Gastroesophageal sphincter (tissue), 4 donors: Measurements from ENCODE around the gene MEOX1. TPM values are rescaled to one million over a fixed set of nuclear protein-coding genes. Genes with fewer than 3 reads are reported as not detected.

Source experiments
- ATAC-seq: fragments of 150-250 bp; one replicate; pipeline ENCODE4 v1.9.1; 2016; ENCODE audit warnings: mild to moderate bottlenecking, moderate library complexity
- H3K27ac ChIP-seq, 4 donors: fragments of 200-600 bp; sonication (generic) in 3 of 4; 1 replicate in 3 of 4; 2 replicates in 1 of 4; pipeline ENCODE4 v1.5.1; 2016 to 2019
- H3K27me3 ChIP-seq: fragments of 200-600 bp; sonication (generic); one replicate; pipeline ENCODE4 v1.5.1; 2019
- H3K36me3 ChIP-seq, 2 donors: fragments of 200-600 bp; sonication (generic); one replicate each; pipeline ENCODE4 v1.5.1; 2019; ENCODE audit warnings: control low read depth in 1 of 2
- H3K4me1 ChIP-seq, 3 donors: fragments of 200-600 bp; sonication (generic); 1 replicate in 2 of 3; 2 replicates in 1 of 3; pipeline ENCODE4 v1.5.1; 2016 to 2019; ENCODE audit warnings: control low read depth in 2 of 3
- H3K4me3 ChIP-seq, 2 donors: fragments of 200-600 bp; sonication (generic); one replicate each; pipeline ENCODE4 v1.5.1; 2019; ENCODE audit warnings: mild to moderate bottlenecking in 1 of 2, moderate library complexity in 1 of 2
- H3K9me3 ChIP-seq, 3 donors: fragments of 200-600 bp; sonication (generic); one replicate each; pipeline ENCODE4 v1.5.1; 2017 to 2019; ENCODE audit warnings: control low read depth in 2 of 3
- EP300 ChIP-seq: sonication (generic); formaldehyde crosslinking; IDR thresholded peaks from one replicate; pipeline ENCODE4 v1.6.1; 2017; ENCODE audit warnings: antibody characterized with exemption, mild to moderate bottlenecking
- POLR2A ChIP-seq, 2 donors: fragments of 450-650 bp; IDR thresholded peaks; one replicate each; pipeline ENCODE4 v1.6.1; 2017; ENCODE audit warnings: antibody characterized with exemption in 2 of 2, mild to moderate bottlenecking in 2 of 2, moderate library complexity in 1 of 2
- POLR2AphosphoS5 ChIP-seq: sonication (generic); formaldehyde crosslinking; IDR thresholded peaks from one replicate; pipeline ENCODE4 v1.6.1; 2017; ENCODE audit warnings: antibody characterized with exemption
- WGBS, 2 donors: methylation state at CpG; one replicate each; pipeline ENCODE4 v1.1.5; 2018; ENCODE audit warnings: low coverage in 1 of 2; 5-methylcytosine and 5-hydroxymethylcytosine counted together
- total RNA-seq, 4 donors: library from RNA; depleted of rRNA; stranded (reverse); fragments of >200 nt; gene quantifications; one replicate each; pipeline ENCODE4 v1.1.0, GENCODE V29; 2016
- TF ChIP-seq, protein P1 (sequence below), 4 experiments: fragments of 200-600 bp in 2 of 4; fragments of 450-650 bp in 2 of 4; sonication (generic) in 1 of 4; IDR thresholded peaks; one replicate each; pipeline ENCODE4 v1.5.1; 2017 to 2019; ENCODE audit warnings: antibody characterized with exemption in 4 of 4, mild to moderate bottlenecking in 2 of 4, moderate library complexity in 2 of 4

MEOX1 gene
- total RNA-seq, 4 donors from 2014 or later: 5.3 to 11.8 (median 7.6) TPM

DNA sequence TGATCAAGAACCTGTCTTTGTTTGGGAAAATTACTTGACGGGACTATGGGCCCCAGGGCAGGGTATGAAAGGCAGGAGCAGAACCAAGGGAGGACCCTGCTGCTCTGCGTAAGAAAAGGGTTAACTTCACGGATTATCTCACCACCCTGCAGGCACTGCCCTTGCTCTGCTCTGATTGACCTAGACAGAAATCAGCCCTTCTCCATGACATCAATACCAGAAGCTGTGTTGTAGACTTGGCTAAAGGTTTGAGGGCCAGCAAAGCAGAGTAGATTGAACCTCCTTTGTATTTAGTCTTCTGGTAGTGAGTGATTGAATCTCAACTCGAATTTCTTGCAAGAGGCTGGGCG is 62.7 kb downstream of the MEOX1 start:
- ATAC-seq: no peak
- Histone ChIP-seq H3K4me3 (no peak overlapping the region), H3K27me3 (no peaks in the 10 kb centered on the region), H3K4me1 (peaks cover 0 to 22% (median 9%) of the 10 kb centered on the region in 3 donors), H3K27ac (no peak overlapping the region), H3K36me3 (no peaks in the 10 kb centered on the region), H3K9me3 (no peaks in the 10 kb centered on the region)
- no peak for TF ChIP-seq POLR2AphosphoS5
- TF ChIP-seq, protein P1, sequence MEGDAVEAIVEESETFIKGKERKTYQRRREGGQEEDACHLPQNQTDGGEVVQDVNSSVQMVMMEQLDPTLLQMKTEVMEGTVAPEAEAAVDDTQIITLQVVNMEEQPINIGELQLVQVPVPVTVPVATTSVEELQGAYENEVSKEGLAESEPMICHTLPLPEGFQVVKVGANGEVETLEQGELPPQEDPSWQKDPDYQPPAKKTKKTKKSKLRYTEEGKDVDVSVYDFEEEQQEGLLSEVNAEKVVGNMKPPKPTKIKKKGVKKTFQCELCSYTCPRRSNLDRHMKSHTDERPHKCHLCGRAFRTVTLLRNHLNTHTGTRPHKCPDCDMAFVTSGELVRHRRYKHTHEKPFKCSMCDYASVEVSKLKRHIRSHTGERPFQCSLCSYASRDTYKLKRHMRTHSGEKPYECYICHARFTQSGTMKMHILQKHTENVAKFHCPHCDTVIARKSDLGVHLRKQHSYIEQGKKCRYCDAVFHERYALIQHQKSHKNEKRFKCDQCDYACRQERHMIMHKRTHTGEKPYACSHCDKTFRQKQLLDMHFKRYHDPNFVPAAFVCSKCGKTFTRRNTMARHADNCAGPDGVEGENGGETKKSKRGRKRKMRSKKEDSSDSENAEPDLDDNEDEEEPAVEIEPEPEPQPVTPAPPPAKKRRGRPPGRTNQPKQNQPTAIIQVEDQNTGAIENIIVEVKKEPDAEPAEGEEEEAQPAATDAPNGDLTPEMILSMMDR (IDR thresholded peaks at IDR 0.05): no peak
- no peak for TF ChIP-seq POLR2A (IDR thresholded peaks at IDR 0.05)
- no peak for TF ChIP-seq EP300
- 73 to 80% methylated on average over 3 to 5 of the region's 5 CpGs for WGBS, 2 donors

DNA sequence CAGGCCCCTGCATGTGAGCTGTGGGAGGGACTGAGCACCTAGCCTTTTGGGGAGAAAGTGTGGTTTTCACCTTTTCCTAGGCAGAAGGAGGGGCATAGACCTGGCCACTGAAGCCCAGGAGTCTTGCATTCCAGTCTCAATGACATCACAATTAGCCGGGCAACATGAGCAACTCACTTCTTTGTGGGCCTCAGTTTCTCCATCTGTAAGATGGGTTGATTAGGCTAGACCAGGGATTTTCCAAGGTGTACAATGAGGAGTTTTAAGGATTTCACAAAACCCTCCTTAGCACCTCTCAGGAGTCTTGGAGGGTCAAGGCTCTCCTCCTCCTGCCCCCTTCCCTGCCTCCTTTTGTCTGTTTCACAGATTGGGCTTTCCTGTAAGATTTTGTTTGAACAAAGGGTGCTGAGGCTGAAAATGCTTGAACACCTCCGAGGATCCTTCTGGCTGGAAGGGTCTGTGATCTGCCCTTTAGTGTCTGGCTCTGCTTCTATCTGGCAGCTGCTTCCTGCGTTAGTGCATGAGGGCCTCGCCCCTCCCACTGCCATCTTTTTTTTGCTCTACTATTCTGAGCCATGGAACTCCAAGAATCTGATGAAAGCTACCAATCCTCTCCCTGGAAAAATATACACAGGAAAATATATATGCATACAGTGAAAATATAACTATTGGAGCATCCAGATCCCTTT is 63.2 kb downstream of the MEOX1 start:
- no peaks in the 10 kb centered on the region for H3K9me3 ChIP-seq
- no peak for ATAC-seq
- WGBS, 2 donors: 52% methylated on average over 3 of the region's 4 CpGs; no CpG with 5 or more reads in 1 of the 2 donors
- TF ChIP-seq POLR2A (IDR thresholded peaks at IDR 0.05) (no peak), EP300 (no peak), POLR2AphosphoS5 (no peak)
- TF ChIP-seq, protein P1 (IDR thresholded peaks at IDR 0.05): no peak
- no peaks in the 10 kb centered on the region for H3K27me3 ChIP-seq
- no peaks in the 10 kb centered on the region for H3K36me3 ChIP-seq
- peak overlapping the region in 1 of 4 donors; percentile 8 for H3K27ac ChIP-seq
- H3K4me1 ChIP-seq: peaks cover 0 to 22% (median 9%) of the 10 kb centered on the region in 3 donors
- H3K4me3 ChIP-seq: no peak overlapping the region

DNA sequence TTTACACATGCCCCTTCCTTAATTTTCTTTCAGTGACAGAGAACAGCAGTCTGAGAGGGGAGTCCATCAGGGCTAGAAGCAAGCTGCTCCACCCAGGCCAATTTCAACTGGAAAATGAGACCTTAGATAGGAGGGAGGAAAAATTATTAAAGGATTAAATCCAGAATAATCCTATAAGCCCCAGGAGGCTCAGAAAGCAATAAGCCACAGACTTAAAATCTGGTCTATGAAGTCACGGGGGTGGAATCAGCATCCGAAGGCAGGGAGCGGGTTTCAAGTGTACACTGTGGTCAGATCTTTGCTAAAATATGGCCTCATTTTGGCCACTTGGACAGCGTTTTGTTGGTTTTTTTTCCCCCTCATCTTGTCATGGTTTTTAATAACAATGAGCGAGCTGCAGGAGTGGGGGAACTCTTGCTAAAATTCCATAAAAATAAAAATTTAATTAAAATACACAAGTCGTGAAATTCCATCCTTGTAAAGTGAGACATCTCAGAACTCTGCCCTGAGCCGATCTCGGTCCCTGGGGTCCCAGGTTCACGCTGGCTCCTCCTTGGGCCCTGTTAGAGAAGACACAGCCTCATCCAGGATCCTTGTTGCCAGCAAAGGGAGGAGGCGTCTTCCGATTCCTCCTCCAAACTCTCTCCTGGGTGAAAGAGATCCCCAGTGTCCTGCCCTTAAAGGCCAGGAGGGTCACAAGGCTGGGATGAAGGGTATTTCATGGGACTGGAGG is 63.9 kb downstream of the MEOX1 start:
- H3K36me3 ChIP-seq: no peaks in the 10 kb centered on the region
- WGBS, 2 donors: 59 to 80% methylated on average over 9 of the region's 11 CpGs
- no peaks in the 10 kb centered on the region for H3K27me3 ChIP-seq
- H3K27ac ChIP-seq: peak overlapping the region in 1 of 4 donors; percentile 8
- H3K9me3 ChIP-seq: no peaks in the 10 kb centered on the region
- H3K4me1 ChIP-seq: peaks cover 0 to 27% (median 9%) of the 10 kb centered on the region in 3 donors
- no peak for ATAC-seq
- H3K4me3 ChIP-seq: no peak overlapping the region
- no peak for TF ChIP-seq EP300

DNA sequence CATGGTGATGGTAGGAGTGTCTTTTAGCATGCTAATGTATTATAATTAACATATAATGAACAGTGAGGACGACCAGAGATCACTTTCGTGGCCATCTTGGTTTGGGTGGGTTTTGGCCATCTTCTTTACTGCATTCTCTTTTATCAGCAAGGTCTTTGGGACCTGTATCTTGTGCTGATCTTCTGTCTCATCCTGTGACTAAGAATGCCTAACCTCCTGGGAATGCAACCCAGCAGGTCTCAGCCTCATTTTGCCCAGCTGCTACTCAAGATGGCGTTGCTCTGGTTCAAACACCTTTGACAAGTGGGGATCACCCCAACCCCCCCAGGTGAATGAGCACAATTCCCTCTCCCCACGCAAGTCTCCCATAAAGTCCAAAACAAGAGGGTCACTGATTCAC is 66.3 kb downstream of the MEOX1 start:
- no peak for ATAC-seq
- H3K36me3 ChIP-seq: no peaks in the 10 kb centered on the region
- 87 to 100% methylated on average over 2 to 3 of the region's 4 CpGs for WGBS, 2 donors
- no peaks in the 10 kb centered on the region for H3K9me3 ChIP-seq
- H3K4me3 ChIP-seq: no peak overlapping the region
- no peaks in the 10 kb centered on the region for H3K27me3 ChIP-seq
- H3K27ac ChIP-seq: no peak overlapping the region
- peaks cover 0 to 34% (median 7%) of the 10 kb centered on the region in 3 donors for H3K4me1 ChIP-seq
- TF ChIP-seq, protein P1 (IDR thresholded peaks at IDR 0.05): no peak
- TF ChIP-seq EP300 (no peak), POLR2A (IDR thresholded peaks at IDR 0.05) (no peak), POLR2AphosphoS5 (no peak)

DNA sequence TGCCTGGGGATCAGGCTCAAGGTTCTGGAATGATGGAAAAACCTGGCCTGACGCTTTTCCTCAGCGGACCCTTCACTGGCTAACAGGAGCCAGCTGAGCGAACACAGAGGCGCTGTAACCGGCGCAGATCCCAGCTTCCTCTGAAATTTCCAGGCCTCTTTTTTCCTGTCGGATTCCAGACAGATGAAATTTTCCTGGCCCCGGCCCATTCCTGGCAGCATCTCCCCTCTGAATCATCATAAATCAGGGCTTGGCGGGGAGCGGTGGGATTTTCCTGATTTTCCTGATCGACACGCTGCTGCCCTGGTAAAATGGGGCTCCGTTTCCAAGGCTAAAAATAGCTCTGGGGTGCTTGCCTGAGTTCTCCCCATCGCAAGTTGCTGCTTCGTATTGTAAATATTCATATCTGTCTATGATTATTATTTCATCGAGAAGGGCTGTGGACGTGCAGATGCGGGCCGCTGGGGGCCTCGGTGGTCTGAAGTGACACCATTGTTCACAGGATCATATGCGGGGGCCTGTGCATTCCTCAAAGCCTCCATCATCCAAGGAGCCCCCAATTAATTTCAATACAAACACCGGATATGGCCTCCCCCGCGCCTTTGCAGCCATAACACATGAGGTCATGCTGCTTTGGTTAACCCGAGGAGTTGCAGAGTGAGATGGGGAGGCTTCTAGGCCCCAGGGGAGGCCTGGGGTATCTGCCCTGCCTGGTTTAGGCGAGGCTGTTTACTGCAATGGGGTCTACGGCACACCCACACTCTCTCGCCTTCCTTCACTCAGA is 69.8 kb downstream of the MEOX1 start:
- Histone ChIP-seq H3K27ac (peak overlapping the region; percentile 14 to 80 (median 76)), H3K9me3 (no peaks in the 10 kb centered on the region), H3K36me3 (no peaks in the 10 kb centered on the region), H3K27me3 (no peaks in the 10 kb centered on the region), H3K4me1 (peaks cover 0 to 39% (median 11%) of the 10 kb centered on the region in 3 donors), H3K4me3 (no peak overlapping the region)
- TF ChIP-seq EP300: no peak
- no peak for TF ChIP-seq POLR2A (IDR thresholded peaks at IDR 0.05)
- peak; percentile 57 for TF ChIP-seq POLR2AphosphoS5
- WGBS, 2 donors: 17 to 28% methylated on average over 11 to 16 of the region's 28 CpGs
- ATAC-seq: peak; percentile 85
